Measurements from ENCODE around the gene GABRG3.

- no peak for TF ChIP-seq POLR2A (IDR thresholded peaks at IDR 0.05)
- no peak for TF ChIP-seq CTCF (IDR thresholded peaks at IDR 0.05)
Measured at GRCh38 chr15:27082526-27082925, 111.5 kb downstream of the GABRG3 start.
